Neutrophil (primary cell): Measurements from ENCODE around the gene FAM83C.

ENCODE experiments used
- H3K27ac ChIP-seq: fragments of 200-600 bp; sonication (generic); 2 replicates; pipeline ENCODE4 v1.5.1; 2016; ENCODE audit warnings: mild to moderate bottlenecking, moderate library complexity
- H3K27me3 ChIP-seq: fragments of 200-600 bp; sonication (generic); 2 replicates; pipeline ENCODE4 v1.6.0; 2016; ENCODE audit warnings: mild to moderate bottlenecking
- H3K36me3 ChIP-seq: fragments of 200-600 bp; sonication (generic); 2 replicates; pipeline ENCODE4 v1.5.1; 2017
- H3K4me1 ChIP-seq, 2 experiments: fragments of 200-600 bp in 1 of 2; sonication (generic) in 1 of 2; 1 replicate in 1 of 2; 2 replicates in 1 of 2; pipeline versions ENCODE4 v1.5.1 to v1.6.1; 2013 to 2016; ENCODE audit warnings: low read depth in 1 of 2, low read length in 1 of 2, mild to moderate bottlenecking in 1 of 2, moderate library complexity in 1 of 2; ENCODE audit not compliant: control insufficient read depth in 1 of 2, insufficient read depth in 1 of 2
- H3K4me3 ChIP-seq, 2 experiments: fragments of 200-600 bp in 1 of 2; sonication (generic) in 1 of 2; 1 replicate in 1 of 2; 2 replicates in 1 of 2; pipeline ENCODE4 v1.5.1; 2013 to 2016; ENCODE audit warnings: low read depth in 1 of 2, low read length in 1 of 2, mild to moderate bottlenecking in 1 of 2, moderate library complexity in 1 of 2
- H3K9me3 ChIP-seq: fragments of 200-600 bp; sonication (generic); 2 replicates; pipeline ENCODE4 v1.5.1; 2016
- CTCF ChIP-seq: fragments of 200-600 bp; sonication (generic); IDR thresholded peaks from 2 replicates; pipeline ENCODE4 v1.5.1; 2016; ENCODE audit warnings: antibody characterized with exemption

The FAM83C gene

GRCh38 chr20:35240811-35241293, 51.4 kb downstream of the FAM83C start:
- no peak overlapping the region for H3K27ac ChIP-seq
- peaks cover 3% of the 10 kb centered on the region for H3K36me3 ChIP-seq
- H3K4me1 ChIP-seq = peaks cover 42 to 47% of the 10 kb centered on the region in 2 experiments
- H3K9me3 ChIP-seq = no peaks in the 10 kb centered on the region
- H3K27me3 ChIP-seq = no peaks in the 10 kb centered on the region
- H3K4me3 ChIP-seq = no peak overlapping the region
- TF ChIP-seq CTCF = no peak

- Histone ChIP-seq H3K4me3 (no peak overlapping the region), H3K27ac (no peak overlapping the region), H3K4me1 (peaks cover 42 to 47% of the 10 kb centered on the region in 2 experiments), H3K27me3 (no peaks in the 10 kb centered on the region), H3K9me3 (no peaks in the 10 kb centered on the region), H3K36me3 (peaks cover 8% of the 10 kb centered on the region)
- no peak for TF ChIP-seq CTCF
Observed at GRCh38 chr20:35240083-35240810, 52.0 kb downstream of the FAM83C start.

GRCh38 chr20:35238735-35239134, 53.5 kb downstream of the FAM83C start:
- Histone ChIP-seq H3K4me3 (peak overlapping the region; percentile 4 to 6), H3K36me3 (peaks cover 16% of the 10 kb centered on the region), H3K9me3 (no peaks in the 10 kb centered on the region), H3K27ac (peak overlapping the region; percentile 83), H3K4me1 (peaks cover 42 to 47% of the 10 kb centered on the region in 2 experiments), H3K27me3 (no peaks in the 10 kb centered on the region)
- no peak for TF ChIP-seq CTCF

GRCh38 chr20:35238170-35238569, 54.1 kb downstream of the FAM83C start:
- peaks cover 42 to 47% of the 10 kb centered on the region in 2 experiments for H3K4me1 ChIP-seq
- peak overlapping the region in 1 of 2 experiments; percentile 4 for H3K4me3 ChIP-seq
- peak overlapping the region; percentile 83 for H3K27ac ChIP-seq
- H3K27me3 ChIP-seq = no peaks in the 10 kb centered on the region
- TF ChIP-seq CTCF = no peak
- no peaks in the 10 kb centered on the region for H3K9me3 ChIP-seq
- peaks cover 16% of the 10 kb centered on the region for H3K36me3 ChIP-seq

- no peaks in the 10 kb centered on the region for H3K9me3 ChIP-seq
- peaks cover 16% of the 10 kb centered on the region for H3K36me3 ChIP-seq
- no peaks in the 10 kb centered on the region for H3K27me3 ChIP-seq
- H3K4me1 ChIP-seq = peaks cover 42 to 47% of the 10 kb centered on the region in 2 experiments
- TF ChIP-seq CTCF = no peak
- no peak overlapping the region for H3K4me3 ChIP-seq
- peak overlapping the region; percentile 83 for H3K27ac ChIP-seq
Observed at GRCh38 chr20:35237486-35237885, 54.7 kb downstream of the FAM83C start.
